ENCODE results near the gene TRPC4AP. TPM values are rescaled to one million over a fixed set of nuclear protein-coding genes. Genes with fewer than 3 reads are reported as not detected.

Gene TRPC4AP
- total RNA-seq, result 30.3 and 33.5 TPM in 2 replicates

- peak; percentile 75 for DNase-seq (ENCODE audit: low read depth)
- no peak for FAIRE-seq
- peak; percentile 100 for TF ChIP-seq CTCF (IDR thresholded peaks at IDR 0.05; ENCODE audit: insufficient read depth, low read length, severe bottlenecking)
- Histone ChIP-seq H3K36me3 (ENCODE audit: control insufficient read depth, insufficient read depth, low read length) (no peaks in the 10 kb centered on the region), H3K27me3 (ENCODE audit: control insufficient read depth, insufficient read depth, low read length) (no peaks in the 10 kb centered on the region), H3K4me3 (ENCODE audit: low read depth, low read length) (peak within 1 kb of the TSS; percentile 89)
These were observed at the start of gene TRPC4AP for GRCh38 chr20:35092524-35093266. TSS of gene TRPC4AP (minus strand) at chr20:35092807. CDS start at chr20:35092781, 26 bp downstream.

GRCh38 chr20:35135867-35136586 is 43.4 kb upstream of the TRPC4AP start:
- DNase-seq (ENCODE audit: low read depth) (no peak), FAIRE-seq (no peak)
- Histone ChIP-seq H3K36me3 (ENCODE audit: control insufficient read depth, insufficient read depth, low read length) (peaks cover 9% of the 10 kb centered on the region), H3K27me3 (ENCODE audit: control insufficient read depth, insufficient read depth, low read length) (no peaks in the 10 kb centered on the region), H3K4me3 (ENCODE audit: low read depth, low read length) (no peak overlapping the region)
- TF ChIP-seq CTCF (IDR thresholded peaks at IDR 0.05; ENCODE audit: insufficient read depth, low read length, severe bottlenecking), result no peak

GRCh38 chr20:35134880-35135279 is 42.3 kb upstream of the TRPC4AP start:
- no peak for TF ChIP-seq CTCF (IDR thresholded peaks at IDR 0.05; ENCODE audit: insufficient read depth, low read length, severe bottlenecking)
- Histone ChIP-seq H3K4me3 (ENCODE audit: low read depth, low read length) (no peak overlapping the region), H3K36me3 (ENCODE audit: control insufficient read depth, insufficient read depth, low read length) (peaks cover 6% of the 10 kb centered on the region), H3K27me3 (ENCODE audit: control insufficient read depth, insufficient read depth, low read length) (no peaks in the 10 kb centered on the region)
- no peak for DNase-seq (ENCODE audit: low read depth)
- FAIRE-seq, result no peak

- H3K36me3 ChIP-seq (ENCODE audit: control insufficient read depth, insufficient read depth, low read length), result peaks cover 6% of the 10 kb centered on the region
- no peaks in the 10 kb centered on the region for H3K27me3 ChIP-seq (ENCODE audit: control insufficient read depth, insufficient read depth, low read length)
- FAIRE-seq (no peak), DNase-seq (ENCODE audit: low read depth) (no peak)
- no peak overlapping the region for H3K4me3 ChIP-seq (ENCODE audit: low read depth, low read length)
- TF ChIP-seq CTCF (IDR thresholded peaks at IDR 0.05; ENCODE audit: insufficient read depth, low read length, severe bottlenecking), result no peak
These were observed 41.9 kb upstream of the TRPC4AP start for GRCh38 chr20:35134472-35134871.

GRCh38 chr20:35133735-35134134 is 41.1 kb upstream of the TRPC4AP start:
- no peak for DNase-seq (ENCODE audit: low read depth)

More at GRCh38 chr20:35133735-35134134, 41.1 kb upstream of the TRPC4AP start:
- Histone ChIP-seq H3K27me3 (ENCODE audit: control insufficient read depth, insufficient read depth, low read length) (no peaks in the 10 kb centered on the region), H3K36me3 (ENCODE audit: control insufficient read depth, insufficient read depth, low read length) (peaks cover 6% of the 10 kb centered on the region), H3K4me3 (ENCODE audit: low read depth, low read length) (no peak overlapping the region)
- no peak for FAIRE-seq
- no peak for TF ChIP-seq CTCF (IDR thresholded peaks at IDR 0.05; ENCODE audit: insufficient read depth, low read length, severe bottlenecking)
